ENCODE results near the gene RPS2. TPM values are rescaled to one million over a fixed set of nuclear protein-coding genes. Genes with fewer than 3 reads are reported as not detected.

RPS2 gene
- total and polyA plus RNA-seq, 2 experiments from 2014 or later: 1,449 to 1,991 TPM

DNA sequence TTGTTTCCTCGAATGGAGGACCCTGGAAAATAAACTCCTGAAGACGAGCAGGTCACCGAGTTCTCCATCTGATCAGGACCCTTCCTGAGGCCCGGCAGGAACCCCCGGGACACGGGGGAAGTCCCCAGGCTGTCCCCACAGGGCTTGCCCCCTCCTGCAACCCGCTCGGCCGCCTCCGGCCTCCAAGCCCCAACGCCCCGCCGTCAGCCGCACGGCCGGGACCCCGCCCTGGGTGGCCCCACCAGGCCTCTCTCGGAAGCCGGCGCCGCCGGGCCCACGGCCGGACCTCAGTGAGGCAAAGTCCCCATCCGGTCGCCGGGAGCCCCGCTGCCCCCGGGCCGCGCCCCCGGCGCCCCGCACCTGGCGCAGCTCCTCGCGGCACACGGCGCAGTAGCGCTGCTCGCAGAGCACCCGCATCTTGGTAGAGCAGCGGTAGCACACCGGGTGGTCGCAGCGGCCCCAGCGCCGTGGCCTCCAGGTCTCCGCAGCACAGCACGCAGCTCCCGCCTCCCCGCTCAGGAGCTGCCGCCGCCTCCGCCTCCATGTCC is 44.6 kb upstream of the RPS2 start:
- peak overlapping the region; percentile 49 for H2AFZ ChIP-seq
- peaks cover 57% of the 10 kb centered on the region for H3K79me2 ChIP-seq
- no peaks in the 10 kb centered on the region for H3K9me2 ChIP-seq (replicated peaks; ENCODE audit: insufficient read depth)
- H3K4me2 ChIP-seq: peak overlapping the region; percentile 86
- no peaks in the 10 kb centered on the region for H3K27me3 ChIP-seq
- no peaks in the 10 kb centered on the region for H3K36me3 ChIP-seq (replicated peaks; ENCODE audit: insufficient read depth, low read depth)
- DNase-seq (ENCODE audit: low spot score): peak; percentile 53
- TF ChIP-seq CTCF (IDR thresholded peaks at IDR 0.05; ENCODE audit: poor library complexity) (no peak), EZH2phosphoT487 (IDR thresholded peaks at IDR 0.05; ENCODE audit: low read depth, severe bottlenecking, unreplicated experiment) (no peak), EZH2 (IDR thresholded peaks at IDR 0.05; ENCODE audit: borderline replicate concordance) (no peak)
- H3K9me3 ChIP-seq (ENCODE audit: low read depth): no peaks in the 10 kb centered on the region
- peaks cover 48% of the 10 kb centered on the region for H4K20me1 ChIP-seq (ENCODE audit: insufficient read depth, poor library complexity, severe bottlenecking)
- H3K4me3 ChIP-seq: peak overlapping the region; percentile 93
- WGBS (ENCODE audit: low lambda C conversion rate, missing lambda C conversion rate): 1% methylated on average over 34 of the region's 55 CpGs
- H3K4me1 ChIP-seq (ENCODE audit: insufficient read depth): peaks cover 27% of the 10 kb centered on the region
- H3K27ac ChIP-seq: peak overlapping the region; percentile 99

GRCh38 chr16:2008631-2009163 is 44.1 kb upstream of the RPS2 start:
- WGBS (ENCODE audit: low lambda C conversion rate, missing lambda C conversion rate): 8% methylated on average over 21 of the region's 23 CpGs

GRCh38 chr16:2008009-2008526 is 43.4 kb upstream of the RPS2 start:
- H2AFZ ChIP-seq: no peak overlapping the region
- no peaks in the 10 kb centered on the region for H3K9me3 ChIP-seq (ENCODE audit: low read depth)
- H4K20me1 ChIP-seq (ENCODE audit: insufficient read depth, poor library complexity, severe bottlenecking): peaks cover 57% of the 10 kb centered on the region
- TF ChIP-seq CTCF (IDR thresholded peaks at IDR 0.05; ENCODE audit: poor library complexity) (no peak), EZH2phosphoT487 (IDR thresholded peaks at IDR 0.05; ENCODE audit: low read depth, severe bottlenecking, unreplicated experiment) (no peak), EZH2 (IDR thresholded peaks at IDR 0.05; ENCODE audit: borderline replicate concordance) (no peak)
- H3K36me3 ChIP-seq (replicated peaks; ENCODE audit: insufficient read depth, low read depth): no peaks in the 10 kb centered on the region
- H3K9me2 ChIP-seq (replicated peaks; ENCODE audit: insufficient read depth): no peaks in the 10 kb centered on the region
- peaks cover 66% of the 10 kb centered on the region for H3K79me2 ChIP-seq
- H3K27me3 ChIP-seq: no peaks in the 10 kb centered on the region
- peak overlapping the region; percentile 86 for H3K4me2 ChIP-seq
- 83% methylated on average over 15 of the region's 15 CpGs for WGBS (ENCODE audit: low lambda C conversion rate, missing lambda C conversion rate)
- peak overlapping the region; percentile 99 for H3K27ac ChIP-seq
- no peak for DNase-seq (ENCODE audit: low spot score)
- H3K4me3 ChIP-seq: peak overlapping the region; percentile 93
- H3K4me1 ChIP-seq (ENCODE audit: insufficient read depth): peaks cover 30% of the 10 kb centered on the region

More at GRCh38 chr16:2008631-2009163, 44.1 kb upstream of the RPS2 start:
- no peaks in the 10 kb centered on the region for H3K9me2 ChIP-seq (replicated peaks; ENCODE audit: insufficient read depth)
- no peaks in the 10 kb centered on the region for H3K9me3 ChIP-seq (ENCODE audit: low read depth)
- peak overlapping the region; percentile 86 for H3K4me2 ChIP-seq
- peaks cover 60% of the 10 kb centered on the region for H3K79me2 ChIP-seq
- peak overlapping the region; percentile 99 for H3K27ac ChIP-seq
- peak overlapping the region; percentile 93 for H3K4me3 ChIP-seq
- H3K36me3 ChIP-seq (replicated peaks; ENCODE audit: insufficient read depth, low read depth): no peaks in the 10 kb centered on the region
- no peak overlapping the region for H2AFZ ChIP-seq
- H3K4me1 ChIP-seq (ENCODE audit: insufficient read depth): peaks cover 30% of the 10 kb centered on the region
- no peak for TF ChIP-seq EZH2phosphoT487 (IDR thresholded peaks at IDR 0.05; ENCODE audit: low read depth, severe bottlenecking, unreplicated experiment)
- TF ChIP-seq EZH2 (IDR thresholded peaks at IDR 0.05; ENCODE audit: borderline replicate concordance): no peak
- no peak for TF ChIP-seq CTCF (IDR thresholded peaks at IDR 0.05; ENCODE audit: poor library complexity)
- no peak for DNase-seq (ENCODE audit: low spot score)
- H3K27me3 ChIP-seq: no peaks in the 10 kb centered on the region
- H4K20me1 ChIP-seq (ENCODE audit: insufficient read depth, poor library complexity, severe bottlenecking): peaks cover 51% of the 10 kb centered on the region
